Anterior cingulate cortex (tissue), 58 donors: Measurements from ENCODE around the gene MRGPRF.

Experiments
- DNase-seq, 58 donors: peaks; one replicate each; lab custom pipeline; 2025; lab: John Stamatoyannopoulos, UW

The MRGPRF gene

DNA sequence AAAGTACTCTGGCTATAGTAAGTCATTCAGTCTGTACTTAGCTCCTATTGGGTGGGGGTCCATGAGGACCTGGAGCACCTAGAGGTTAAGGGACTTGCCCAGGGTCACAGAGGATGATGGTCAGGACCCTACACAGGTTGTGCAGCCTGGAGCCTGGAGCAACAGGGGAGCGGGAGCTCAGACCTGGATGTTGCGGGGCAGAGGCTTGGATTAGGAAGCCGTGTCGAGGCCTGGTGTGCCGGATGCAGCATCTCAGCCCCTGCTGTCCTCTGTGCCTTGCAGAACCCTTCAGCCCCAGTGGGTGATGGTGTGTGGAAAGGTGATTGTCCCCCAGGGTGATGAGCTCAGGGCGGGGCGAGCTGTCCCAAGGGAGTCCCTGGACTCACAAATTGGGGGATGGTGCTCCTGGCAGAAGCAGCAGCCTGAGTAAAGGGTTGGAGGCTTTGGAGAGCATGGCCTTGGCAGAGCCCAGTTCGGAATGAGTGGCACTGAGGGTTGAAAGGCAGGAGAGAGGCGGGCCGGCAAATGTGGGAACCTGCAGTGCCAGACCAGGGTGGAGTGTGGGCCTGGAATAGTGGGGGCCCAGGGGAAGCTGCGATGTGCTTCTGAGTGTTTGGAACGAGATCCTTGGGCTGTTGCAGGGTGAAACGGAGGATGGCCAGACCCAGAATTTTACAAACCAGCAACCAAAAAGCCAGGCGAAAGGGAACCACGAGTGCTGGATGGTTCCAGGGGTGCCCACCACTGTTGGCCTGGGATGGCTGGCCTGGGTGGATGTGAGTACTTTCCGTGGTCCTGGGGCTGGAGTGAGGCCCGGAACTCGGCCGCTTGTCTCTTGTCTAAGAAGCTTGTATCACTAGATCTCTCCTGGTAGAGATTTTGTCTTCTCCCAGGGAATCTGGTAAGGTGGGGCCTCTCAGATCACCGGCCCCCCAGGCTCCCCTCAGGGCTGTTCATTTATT is 38.6 kb upstream of the MRGPRF start:
- no peak for DNase-seq

DNA sequence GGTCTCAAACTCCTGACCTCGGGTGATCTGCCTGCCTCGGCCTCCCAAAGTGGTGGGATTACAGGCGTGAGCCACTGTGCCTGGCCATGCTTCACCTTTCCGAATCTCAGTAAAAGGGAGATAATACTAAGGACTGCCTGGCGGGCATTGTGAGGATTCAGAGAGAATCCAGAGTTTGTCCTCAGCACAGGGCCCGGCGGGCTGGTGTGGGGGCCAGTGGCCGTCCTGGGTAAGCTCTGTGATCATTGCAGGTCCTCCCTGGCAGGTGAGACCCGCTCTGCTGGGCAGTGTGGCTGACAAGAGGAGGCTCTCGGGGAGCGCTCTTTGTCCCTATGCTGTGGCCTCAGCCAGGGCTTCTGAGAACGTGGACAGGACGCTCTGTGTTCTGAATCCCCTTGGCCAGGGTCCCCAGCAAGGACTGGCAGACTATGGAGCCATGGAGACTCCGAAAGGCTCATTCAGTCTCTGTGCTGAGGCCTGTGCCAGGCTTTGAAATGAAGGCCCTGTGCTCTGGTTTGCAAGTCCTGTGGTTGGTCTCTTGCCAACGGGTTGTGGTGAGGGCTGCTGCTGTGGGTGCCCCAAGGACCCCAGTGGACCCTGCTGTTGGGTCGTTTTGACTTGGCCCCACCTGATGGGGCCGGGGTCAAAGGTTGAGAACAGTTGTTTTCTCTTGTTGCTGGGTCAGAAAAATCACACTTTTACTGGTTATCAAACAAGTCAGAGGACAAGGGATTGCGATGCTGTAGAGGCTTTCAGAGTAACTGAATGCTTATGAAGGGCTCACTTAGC is 37.7 kb upstream of the MRGPRF start:
- peak in 34 of 58 donors; percentile 13 to 74 (median 32) for DNase-seq

DNA sequence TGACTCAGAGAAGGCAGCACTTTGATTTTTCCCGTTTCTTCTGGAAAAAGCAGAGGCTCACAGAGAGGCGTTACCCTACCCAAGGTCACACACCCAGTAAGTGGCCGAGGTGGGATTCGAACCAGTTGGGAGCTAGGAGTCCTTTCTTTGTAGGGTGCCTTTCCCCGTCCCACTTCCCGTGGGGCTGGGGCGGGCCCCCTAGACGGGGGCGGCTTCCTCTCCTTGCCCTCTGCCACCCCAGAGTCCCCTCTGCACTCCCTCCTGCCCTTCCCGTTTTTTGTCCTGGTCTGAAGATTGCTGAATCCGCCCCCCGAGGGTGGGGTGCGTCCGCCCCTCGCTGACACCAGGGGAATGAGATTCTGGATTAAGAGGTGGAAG is 36.4 kb upstream of the MRGPRF start:
- no peak for DNase-seq

- peak; percentile 38 to 97 (median 91) for DNase-seq
Measured at GRCh38 chr11:69048694-69049489, 35.8 kb upstream of the MRGPRF start, which contains the start of gene TPCN2. Gene TPCN2, plus strand, starts transcription at chr11:69048932. Its CDS starts 66 bp downstream, at chr11:69048998.

DNA sequence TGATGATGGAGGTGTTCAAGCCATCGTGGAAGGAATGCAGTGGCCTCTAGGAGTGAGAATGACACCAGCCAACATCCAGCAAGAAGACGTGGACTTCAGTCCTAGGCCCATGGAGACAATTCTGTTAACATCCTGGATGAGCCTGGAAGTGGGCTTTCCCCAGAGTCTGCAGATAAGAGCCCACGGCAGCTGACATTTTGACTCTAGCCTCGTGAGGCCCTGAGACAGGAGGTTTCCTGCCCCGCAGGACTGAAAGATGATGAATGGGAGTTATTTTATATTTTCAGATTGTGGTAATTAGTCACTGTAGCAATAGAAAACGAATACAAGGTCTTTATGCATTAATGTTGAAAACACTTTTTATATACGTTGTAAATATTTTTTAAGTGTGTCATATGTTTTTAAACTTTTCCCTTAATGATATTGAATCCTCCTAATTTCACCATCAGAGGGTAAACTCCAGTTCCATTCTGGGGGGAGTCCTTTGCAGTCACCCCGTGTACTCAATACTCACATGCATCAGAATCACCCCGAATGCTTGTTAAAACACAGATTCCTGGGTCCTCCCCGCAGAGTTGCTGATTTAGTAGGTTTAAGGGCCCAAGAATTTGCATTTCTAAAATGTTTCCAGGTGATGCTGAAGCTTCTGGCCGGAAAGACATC is 35.1 kb upstream of the MRGPRF start:
- DNase-seq: no peak

DNA sequence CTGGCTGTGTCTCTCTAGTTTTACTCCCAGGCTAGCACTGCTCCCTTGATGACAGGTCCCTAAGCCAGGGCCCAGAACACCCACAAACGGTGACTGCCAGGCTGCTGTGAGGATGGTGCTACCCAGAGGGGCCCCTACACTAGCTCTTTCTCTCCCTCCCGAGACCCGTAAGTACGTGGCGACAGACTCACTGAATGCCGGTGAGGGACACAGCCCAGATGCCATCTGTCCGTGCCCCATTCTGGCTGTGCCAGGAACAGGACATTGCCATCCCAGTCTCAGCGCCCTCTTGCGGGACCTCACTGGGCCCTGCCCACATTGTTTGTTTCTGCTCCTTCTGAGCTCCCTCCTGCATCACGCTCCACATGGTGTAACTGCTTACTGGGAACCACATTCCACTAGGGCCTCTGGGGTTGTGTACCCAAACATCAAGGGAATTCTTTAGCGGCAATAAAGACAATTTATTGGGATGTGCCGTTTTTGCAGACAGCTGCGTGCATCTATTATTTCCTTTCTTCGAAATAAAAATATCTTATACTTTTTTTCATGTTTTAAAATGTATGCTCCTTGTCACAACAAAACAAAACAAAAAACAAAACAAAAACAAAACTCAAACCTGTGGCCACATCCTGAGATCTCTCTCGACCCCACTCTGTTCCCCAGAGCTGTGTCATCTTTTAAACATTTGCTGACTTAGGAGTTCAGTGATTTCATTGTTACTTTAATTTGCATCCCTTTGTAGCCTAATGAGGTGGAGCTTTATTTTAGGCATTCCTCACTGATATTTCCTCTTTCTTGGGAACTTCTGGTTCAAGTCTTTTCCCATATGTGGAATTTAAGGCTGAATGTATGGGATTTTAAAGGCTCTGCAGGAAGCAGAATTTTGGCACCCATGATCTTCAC is 31.3 kb upstream of the MRGPRF start:
- peak in 46 of 58 donors; percentile 13 to 75 (median 50) for DNase-seq

GRCh38 chr11:69041516-69041915 is 28.5 kb upstream of the MRGPRF start:
- no peak for DNase-seq

DNA sequence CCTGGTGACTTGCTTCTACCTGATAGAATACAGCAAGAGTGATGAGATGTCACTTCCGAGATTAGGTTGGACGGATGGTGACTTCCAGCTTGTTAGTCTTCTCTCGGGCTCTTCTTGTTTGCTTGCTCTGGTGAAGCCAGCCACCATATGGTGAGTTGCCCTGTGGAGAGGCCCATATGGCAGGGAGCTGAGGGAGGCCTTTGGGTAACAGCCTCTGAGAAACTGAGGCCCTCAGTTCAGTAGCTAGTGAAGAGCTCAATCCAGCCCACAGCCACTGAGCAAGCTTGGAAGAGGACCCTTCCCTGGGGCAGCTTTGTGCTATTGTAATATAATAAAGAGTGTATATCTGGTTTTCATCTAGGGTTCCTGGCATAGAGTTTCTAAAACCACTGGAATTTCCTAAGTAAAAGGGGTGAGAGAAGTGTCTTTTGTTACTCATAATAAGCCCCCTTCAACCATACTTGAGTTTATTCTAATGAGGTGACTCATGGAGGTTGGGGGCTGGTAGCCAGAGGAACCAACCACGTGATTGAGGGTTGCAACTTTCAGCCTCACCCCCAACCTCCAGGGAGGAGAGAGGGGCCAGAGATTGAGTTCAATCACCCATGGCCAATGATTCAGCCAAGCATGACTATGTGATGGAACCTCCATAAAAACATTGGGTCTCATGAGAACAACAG is 27.7 kb upstream of the MRGPRF start:
- DNase-seq: no peak

- no peak for DNase-seq
Measured at GRCh38 chr11:69040051-69040450, 27.0 kb upstream of the MRGPRF start.

GRCh38 chr11:69039501-69039900 is 26.5 kb upstream of the MRGPRF start:
- DNase-seq: no peak

GRCh38 chr11:69037544-69037943 is 24.5 kb upstream of the MRGPRF start:
- peak in 1 of 58 donors; percentile 21 for DNase-seq

GRCh38 chr11:69037074-69037473 is 24.0 kb upstream of the MRGPRF start:
- DNase-seq: no peak

DNA sequence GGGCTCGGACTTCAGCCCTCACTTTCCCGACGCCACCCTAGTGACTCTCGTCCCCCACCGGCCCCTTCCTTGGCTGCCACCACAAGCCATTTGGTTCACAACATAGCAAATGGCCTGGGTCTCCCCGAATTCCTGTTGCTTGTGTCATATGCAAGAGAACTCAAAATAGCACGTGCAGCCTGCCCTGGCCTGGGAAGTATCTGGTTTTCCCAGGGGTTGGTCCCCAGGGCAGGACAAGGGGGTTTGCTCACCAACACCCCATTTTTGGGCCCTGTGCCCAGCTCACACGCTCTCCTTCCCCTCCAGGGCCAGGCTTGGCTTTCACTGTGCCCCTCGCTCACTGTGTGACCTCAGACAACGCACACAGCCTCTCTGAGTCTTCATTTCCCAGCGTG is 22.9 kb upstream of the MRGPRF start:
- DNase-seq: no peak

GRCh38 chr11:69035150-69035945 is 22.3 kb upstream of the MRGPRF start:
- no peak for DNase-seq

- no peak for DNase-seq
Measured at GRCh38 chr11:69034123-69034867, 21.2 kb upstream of the MRGPRF start.

DNA sequence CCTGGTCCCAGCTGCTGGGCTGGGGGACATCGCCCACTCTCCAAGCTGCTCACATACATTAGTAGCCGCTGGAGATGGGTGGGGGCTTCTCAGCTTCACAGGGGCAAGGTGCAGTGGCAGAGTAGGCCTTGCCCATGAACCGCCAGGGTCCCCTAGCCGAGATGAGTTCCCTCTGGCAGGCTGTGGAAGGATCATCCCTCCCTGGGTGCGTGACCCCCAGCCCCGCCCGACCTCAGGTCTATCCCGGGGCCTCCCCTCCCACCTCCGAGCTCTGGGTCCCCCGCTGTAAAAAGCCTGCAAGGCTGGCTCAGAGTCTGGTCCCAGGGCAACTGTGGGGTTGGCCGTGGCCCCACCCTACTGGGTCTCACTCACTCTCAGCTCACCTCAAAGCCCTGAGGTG is 20.4 kb upstream of the MRGPRF start:
- DNase-seq: no peak

GRCh38 chr11:69032833-69033232 is 19.8 kb upstream of the MRGPRF start:
- DNase-seq: no peak
